Common myeloid progenitor, CD34-positive (primary cell): ENCODE measurements around the gene NUP133. TPM values are rescaled to one million over a fixed set of nuclear protein-coding genes. Genes with fewer than 3 reads are reported as not detected.

Source experiments
- CTCF ChIA-PET: fragments of 350-600 bp; sonication (Branson Sonifier 250); formaldehyde crosslinking; loops from one replicate; lab custom pipeline; 2021; ENCODE audit warnings: antibody characterized with exemption; lab: Charles Lee
- POLR2A ChIA-PET: fragments of 350-600 bp; sonication (Branson Sonifier 250); formaldehyde crosslinking; loops from one replicate; lab custom pipeline; 2021; ENCODE audit warnings: antibody characterized with exemption; lab: Charles Lee
- DNase-seq, 3 donors: peaks; one replicate each; pipeline versions ENCODE4 v3.0.0 to v3.0.0-alpha.2; 2013
- H3K27ac ChIP-seq, 2 experiments: 1 replicate in 1 of 2; 2 replicates in 1 of 2; pipeline ENCODE4 v1.7.0; 2013; ENCODE audit warnings: inconsistent platforms in 2 of 2, low read length in 2 of 2, mild to moderate bottlenecking in 2 of 2, low read depth in 1 of 2, moderate library complexity in 1 of 2; ENCODE audit not compliant: severe bottlenecking in 2 of 2, insufficient read depth in 1 of 2, poor library complexity in 1 of 2
- H3K27me3 ChIP-seq, 5 experiments: replicated peaks in 2 of 5; 1 replicate in 3 of 5; 2 replicates in 2 of 5; pipeline versions ENCODE4 v1.6.1 to v1.7.0; 2013; ENCODE audit warnings: low read length in 4 of 5, mild to moderate bottlenecking in 2 of 5, moderate library complexity in 2 of 5, inconsistent platforms in 1 of 5; ENCODE audit not compliant: insufficient read depth in 5 of 5, control insufficient read depth in 4 of 5
- H3K36me3 ChIP-seq, 4 experiments: 1 replicate in 2 of 4; 2 replicates in 2 of 4; pipeline versions ENCODE4 v1.6.1 to v1.7.0; 2013; ENCODE audit warnings: low read length in 3 of 4, control low read depth in 1 of 4, mild to moderate bottlenecking in 1 of 4; ENCODE audit not compliant: control insufficient read depth in 4 of 4, insufficient read depth in 4 of 4
- H3K4me1 ChIP-seq, 4 experiments: 1 replicate in 3 of 4; 2 replicates in 1 of 4; pipeline versions ENCODE4 v1.6.1 to v1.7.1; 2013; ENCODE audit warnings: low read length in 3 of 4, mild to moderate bottlenecking in 3 of 4, control low read depth in 1 of 4, inconsistent platforms in 1 of 4, moderate library complexity in 1 of 4; ENCODE audit not compliant: control insufficient read depth in 4 of 4, insufficient read depth in 4 of 4; ENCODE audit errors: control extremely low read depth in 1 of 4
- H3K4me3 ChIP-seq, 7 experiments: 1 replicate in 4 of 7; 2 replicates in 3 of 7; pipeline versions ENCODE4 v1.5.1 to v1.7.0; 2013; ENCODE audit warnings: mild to moderate bottlenecking in 7 of 7, low read length in 6 of 7, moderate library complexity in 6 of 7, inconsistent platforms in 2 of 7, low read depth in 2 of 7, control low read depth in 1 of 7; ENCODE audit not compliant: insufficient read depth in 4 of 7, control insufficient read depth in 1 of 7; ENCODE audit errors: extremely low read depth in 1 of 7
- H3K9me3 ChIP-seq, 5 experiments: 1 replicate in 4 of 5; 2 replicates in 1 of 5; pipeline versions ENCODE4 v1.6.1 to v1.7.1; 2013; ENCODE audit warnings: low read length in 4 of 5, mild to moderate bottlenecking in 2 of 5, inconsistent platforms in 1 of 5, low read depth in 1 of 5, moderate library complexity in 1 of 5; ENCODE audit not compliant: control insufficient read depth in 4 of 5, insufficient read depth in 2 of 5; ENCODE audit errors: control extremely low read depth in 1 of 5
- WGBS: methylation state at CpG from one replicate; pipeline ENCODE4 v1.1.5; 2013; ENCODE audit not compliant: insufficient coverage; 5-methylcytosine and 5-hydroxymethylcytosine counted together
- polyA plus RNA-seq: library from polyadenylated mRNA; unstranded; fragments of 120-200 nt; gene quantifications from one replicate; pipeline ENCODE4 v1.2.1, GENCODE V29; 2013

Gene NUP133
- polyA plus RNA-seq, result 26.6 TPM

DNA sequence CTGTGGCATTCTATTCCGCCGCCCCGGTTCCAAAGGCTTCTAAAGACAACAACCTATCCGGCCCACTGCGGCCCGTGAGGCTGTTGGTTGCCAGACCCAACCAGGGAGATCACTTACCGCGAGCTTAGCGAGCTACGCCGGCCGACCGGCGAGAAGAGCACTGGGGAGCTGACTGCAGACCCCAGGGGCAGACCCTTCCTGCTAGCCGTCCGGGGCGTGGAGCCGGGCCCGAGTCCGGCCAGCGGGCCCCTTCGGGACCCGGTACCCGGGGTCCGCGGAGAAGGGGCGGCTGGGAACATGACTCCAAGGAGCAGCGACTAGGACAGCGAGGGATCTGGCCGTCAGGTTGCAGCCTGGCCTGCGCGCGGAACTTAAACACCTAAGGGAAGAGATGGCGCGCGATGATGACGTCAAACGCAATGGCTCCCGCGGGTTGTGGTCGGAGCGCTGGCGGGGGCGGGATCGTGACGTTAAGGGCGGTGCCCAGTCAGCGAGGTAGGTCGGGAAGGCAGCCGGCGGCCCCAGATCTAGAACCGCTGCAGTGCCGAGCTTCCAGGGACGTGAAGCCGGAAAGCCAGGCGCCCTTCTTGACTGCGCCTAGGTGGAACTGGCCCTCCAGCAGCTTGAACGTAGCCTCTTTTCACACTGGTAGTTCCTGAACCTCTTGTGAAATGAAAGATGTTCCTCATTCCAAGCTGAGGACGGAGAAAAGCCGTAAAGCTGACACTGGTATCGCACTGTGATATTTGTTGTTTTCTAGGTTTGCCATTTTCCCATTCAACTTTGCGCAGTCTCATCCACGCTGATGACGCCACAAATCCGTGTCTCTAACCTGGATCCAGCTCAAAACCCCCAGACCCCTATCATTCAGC lies at the start of gene NUP133:
NUP133 (minus strand) TSS at position 391 of the 872 bp plus-strand sequence; CDS start at position 299, 92 bp downstream.
- peak; percentile 98 to 99 (median 99) for DNase-seq
- H3K27me3 ChIP-seq, result no peaks in the 10 kb centered on the region
- peaks cover 0 to 10% (median 7%) of the 10 kb centered on the region in 4 experiments for H3K36me3 ChIP-seq
- WGBS, result under 1% methylated on average over 58 of the region's 65 CpGs
- H3K4me3 ChIP-seq, result peak within 1 kb of the TSS; percentile 80 to 99 (median 91)
- POLR2A ChIA-PET, result interaction anchor here (0.6 kb wide), 1 partner anchor 16 kb away, joined by 4 read pairs; no protein-coding TSS in a partner anchor
- CTCF ChIA-PET, result interaction anchor here (0.9 to 1.4 kb wide), 4 partner anchors 12 to 250 kb away, joined by 3 read pairs; no protein-coding TSS in a partner anchor
- peak within 1 kb of the TSS; percentile 87 to 96 for H3K27ac ChIP-seq
- no peaks in the 10 kb centered on the region for H3K9me3 ChIP-seq
- peaks cover 8 to 20% (median 16%) of the 10 kb centered on the region in 4 experiments for H3K4me1 ChIP-seq

DNA sequence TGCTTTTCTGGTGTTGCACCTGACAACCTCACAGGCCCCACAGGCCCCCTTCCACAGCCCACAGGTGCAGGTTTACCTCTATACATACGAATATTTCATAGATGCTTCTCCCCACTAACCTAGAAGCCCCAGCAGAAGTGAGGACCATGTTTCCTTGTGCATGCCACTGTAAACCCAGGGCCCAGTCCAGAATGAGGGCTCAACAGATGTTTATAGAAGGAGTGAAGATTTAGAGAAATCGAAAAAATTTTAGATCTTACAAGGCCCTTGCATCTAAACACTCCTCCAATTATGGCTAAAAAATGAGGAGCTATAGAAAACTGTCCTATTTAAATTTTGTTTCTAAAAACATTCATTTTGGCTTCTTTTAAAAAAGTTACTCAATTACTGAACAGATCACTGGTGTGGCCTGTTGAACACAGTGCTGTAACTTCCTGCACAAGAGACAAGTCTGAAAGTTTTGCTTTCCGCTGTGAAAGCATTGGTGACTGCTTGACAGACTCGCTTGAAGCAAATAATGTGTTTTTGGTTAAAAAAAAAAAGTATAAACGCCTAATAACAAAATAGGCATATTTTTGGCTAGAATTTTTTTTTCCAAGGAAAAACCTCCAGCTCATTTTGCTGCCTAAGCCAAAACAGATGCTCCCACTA lies 49.2 kb upstream of the NUP133 start:
- H3K27ac ChIP-seq, result peak overlapping the region; percentile 46 to 79
- H3K27me3 ChIP-seq, result no peaks in the 10 kb centered on the region
- peak overlapping the region in 6 of 7 experiments; percentile 75 to 90 (median 86) for H3K4me3 ChIP-seq
- H3K9me3 ChIP-seq, result no peaks in the 10 kb centered on the region
- ChIA-PET CTCF (interaction anchor here (0.7 to 2.4 kb wide), 5 partner anchors 33 to 89 kb away, joined by 3 to 12 read pairs (median 3); no protein-coding TSS in a partner anchor), POLR2A (no interaction called here)
- peaks cover 10 to 50% (median 38%) of the 10 kb centered on the region in 4 experiments for H3K4me1 ChIP-seq
- H3K36me3 ChIP-seq, result peaks cover 0 to 6% (median 0%) of the 10 kb centered on the region in 4 experiments
- 60% methylated on average over 1 of the region's 5 CpGs for WGBS
- DNase-seq, result peak in 2 of 3 donors; percentile 48 to 54

DNA sequence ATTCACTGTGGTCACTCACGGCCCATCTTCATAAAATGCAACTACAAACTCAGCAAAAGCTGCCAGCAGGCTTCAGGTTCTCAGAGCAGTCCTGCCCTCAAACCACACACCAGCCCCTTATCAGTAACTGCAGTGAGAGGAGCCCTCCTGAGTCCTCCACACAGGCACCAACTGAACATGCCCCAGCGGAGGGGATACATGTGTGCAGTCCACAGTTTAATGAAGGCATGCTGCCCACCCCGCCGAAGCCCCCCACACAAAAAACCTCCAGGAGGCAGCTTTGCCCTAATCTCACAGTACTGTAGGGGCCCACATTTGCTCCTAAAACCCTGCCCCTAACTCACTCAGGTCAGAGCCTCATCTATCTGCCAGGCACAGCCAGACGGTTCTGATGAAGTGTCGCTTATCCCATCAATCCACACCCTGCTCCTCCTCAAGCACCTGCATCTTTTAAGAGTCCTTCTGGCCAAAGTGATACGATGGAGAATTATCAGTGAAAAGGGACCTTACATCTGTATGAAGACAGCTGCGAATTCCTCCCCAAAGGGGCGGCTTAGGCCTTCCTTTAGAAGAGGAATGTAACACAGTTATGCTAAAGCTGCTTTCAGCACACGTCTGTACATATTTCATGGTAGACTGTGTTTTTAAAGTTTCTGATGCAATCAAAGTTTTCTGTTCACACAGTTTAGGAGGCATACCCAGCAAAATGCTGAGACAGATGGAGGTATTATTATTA lies 46.9 kb upstream of the NUP133 start:
- ChIA-PET CTCF (interaction anchor here (0.9 kb wide), 1 partner anchor 18 kb away, joined by 3 read pairs; no protein-coding TSS in a partner anchor), POLR2A (no interaction called here)
- peak overlapping the region in 1 of 2 experiments; percentile 10 for H3K27ac ChIP-seq
- no peaks in the 10 kb centered on the region for H3K27me3 ChIP-seq
- no peaks in the 10 kb centered on the region for H3K9me3 ChIP-seq
- no peak overlapping the region for H3K4me3 ChIP-seq
- WGBS, result 75% methylated on average over 7 of the region's 10 CpGs
- peaks cover 0 to 6% (median 0%) of the 10 kb centered on the region in 4 experiments for H3K36me3 ChIP-seq
- peaks cover 10 to 51% (median 38%) of the 10 kb centered on the region in 4 experiments for H3K4me1 ChIP-seq
- peak; percentile 63 to 89 (median 79) for DNase-seq

DNA sequence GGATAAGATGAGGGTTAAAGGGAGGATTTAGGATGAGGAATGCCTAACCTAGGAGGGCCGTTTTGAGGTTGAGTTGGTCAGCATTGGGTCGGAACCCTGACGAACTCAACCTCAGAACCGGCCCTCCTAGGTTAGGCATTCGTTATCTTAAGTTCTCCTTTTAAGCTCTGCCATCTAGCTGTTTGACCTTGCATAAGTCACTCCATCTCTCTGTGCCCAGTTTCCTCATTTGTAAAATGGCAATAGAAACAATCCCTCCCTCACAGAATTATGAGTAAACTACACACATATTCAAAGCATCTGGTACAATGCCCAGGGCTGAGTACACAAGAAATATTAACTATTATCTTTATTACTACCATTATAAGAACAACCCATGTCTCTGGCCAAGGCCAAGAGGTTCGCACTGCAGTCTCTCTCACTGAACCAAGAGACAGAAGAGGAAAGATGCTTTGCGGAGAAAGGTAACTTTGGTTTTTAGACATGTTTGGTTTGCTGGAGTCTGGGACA lies 45.5 kb upstream of the NUP133 start:
- Histone ChIP-seq H3K9me3 (no peaks in the 10 kb centered on the region), H3K27ac (no peak overlapping the region), H3K27me3 (no peaks in the 10 kb centered on the region), H3K4me3 (no peak overlapping the region), H3K36me3 (peaks cover 0 to 10% (median 3%) of the 10 kb centered on the region in 4 experiments), H3K4me1 (peaks cover 10 to 48% (median 31%) of the 10 kb centered on the region in 4 experiments)
- 92% methylated on average over 7 of the region's 7 CpGs for WGBS
- POLR2A ChIA-PET, result no interaction called here
- no peak for DNase-seq
- CTCF ChIA-PET, result no interaction called here

DNA sequence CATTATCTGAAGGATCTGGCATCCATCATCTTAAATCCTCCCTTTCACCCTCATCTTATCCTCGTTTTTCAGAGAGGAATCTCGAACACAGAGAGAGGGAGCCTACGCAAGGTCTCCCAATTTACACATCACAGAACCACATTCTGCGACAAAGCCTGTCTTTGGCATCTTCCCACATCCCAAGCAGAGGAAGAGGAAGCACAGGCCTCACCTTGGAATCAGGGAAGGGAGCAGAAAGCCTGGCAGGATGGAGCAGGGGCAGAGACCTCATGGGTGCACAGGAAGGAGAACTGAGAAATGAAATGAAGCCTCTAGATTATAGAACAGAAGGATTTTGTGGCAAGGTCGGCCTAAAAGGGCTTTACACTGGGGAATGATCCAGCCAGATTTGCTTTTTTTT lies 44.6 kb upstream of the NUP133 start:
- peaks cover 0 to 15% (median 5%) of the 10 kb centered on the region in 4 experiments for H3K36me3 ChIP-seq
- H3K27me3 ChIP-seq, result no peaks in the 10 kb centered on the region
- ChIA-PET CTCF (no interaction called here), POLR2A (no interaction called here)
- H3K4me1 ChIP-seq, result peaks cover 10 to 47% (median 30%) of the 10 kb centered on the region in 4 experiments
- H3K9me3 ChIP-seq, result no peaks in the 10 kb centered on the region
- 74% methylated on average over 2 of the region's 5 CpGs for WGBS
- no peak overlapping the region for H3K4me3 ChIP-seq
- DNase-seq, result no peak
- H3K27ac ChIP-seq, result no peak overlapping the region

DNA sequence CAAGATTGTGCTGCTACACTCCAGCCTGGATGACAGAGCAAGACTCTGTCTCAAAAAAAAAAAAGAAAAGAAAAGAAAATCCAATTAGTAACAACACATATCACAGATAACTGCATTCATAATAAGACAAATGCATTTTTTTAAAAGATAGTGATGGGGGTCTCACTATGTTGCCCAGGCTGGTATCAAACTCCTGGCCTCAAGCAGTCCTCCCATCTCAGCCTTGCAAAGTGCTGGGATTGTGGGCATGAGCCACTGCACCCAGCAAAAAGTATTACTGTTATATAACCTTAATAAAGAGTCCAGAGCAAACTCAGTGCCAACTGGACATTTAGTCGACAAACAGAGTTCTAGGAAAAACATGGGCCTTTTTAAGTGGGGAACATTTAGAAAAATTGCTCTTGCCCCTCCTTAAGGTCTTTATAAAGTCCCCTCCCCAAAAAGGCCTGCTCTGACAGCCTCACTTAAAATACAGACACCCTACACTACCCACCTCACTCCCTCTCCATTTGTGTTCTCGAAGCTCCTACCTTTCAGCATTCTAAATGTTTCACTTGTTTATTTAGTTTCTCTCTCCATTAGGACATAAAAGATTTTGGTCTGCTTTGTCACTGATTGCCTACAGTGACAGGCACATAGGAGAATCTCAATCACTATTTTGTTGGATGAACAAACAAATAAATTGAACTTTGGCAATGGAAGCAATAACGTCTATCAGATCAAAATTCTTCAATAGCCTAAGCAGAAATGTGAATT lies 42.8 kb upstream of the NUP133 start:
- ChIA-PET CTCF (no interaction called here), POLR2A (no interaction called here)
- no CpG with 5 or more reads among the region's 3 CpGs for WGBS

More for the DNA sequence above, 42.8 kb upstream of the NUP133 start:
- no peaks in the 10 kb centered on the region for H3K27me3 ChIP-seq
- H3K36me3 ChIP-seq, result peaks cover 9 to 22% (median 13%) of the 10 kb centered on the region in 4 experiments
- H3K9me3 ChIP-seq, result no peaks in the 10 kb centered on the region
- H3K4me1 ChIP-seq, result peaks cover 0 to 31% (median 15%) of the 10 kb centered on the region in 4 experiments
- no peak overlapping the region for H3K27ac ChIP-seq
- DNase-seq, result no peak
- no peak overlapping the region for H3K4me3 ChIP-seq
